ENCODE measurements around the gene ACKR4. TPM values are rescaled to one million over a fixed set of nuclear protein-coding genes. Genes with fewer than 3 reads are reported as not detected.
"Not testable (repeated sequence)": the region's sequence is repeated elsewhere in the genome, so short reads cannot be mapped to it uniquely, and the experiment has no call there.

Gene ACKR4
- total RNA-seq, 2 donors from 2014 or later: 7.3 to 13.5 TPM

DNA sequence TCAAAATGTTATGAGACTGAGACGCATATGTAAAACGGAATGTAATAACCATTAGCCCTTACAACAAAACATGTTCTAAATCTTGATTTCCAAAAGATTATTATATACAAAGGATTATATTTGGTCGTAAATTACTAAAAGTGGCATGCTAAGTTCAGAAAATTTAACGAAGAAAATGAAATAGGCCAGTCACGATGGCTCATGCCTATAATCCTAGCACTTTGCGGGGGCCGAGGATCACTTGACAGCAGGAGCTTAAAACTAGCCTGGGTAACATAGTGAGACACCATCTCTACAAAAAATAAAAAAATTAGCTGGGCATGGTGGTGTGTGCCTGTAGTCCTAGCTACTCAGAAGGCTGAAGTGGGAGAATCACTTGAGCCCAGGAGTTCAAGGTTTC is 33.5 kb downstream of the ACKR4 start:
- H3K27me3 ChIP-seq (replicated peaks; ENCODE audit: insufficient read depth): no peaks in the 10 kb centered on the region
- H3K9me3 ChIP-seq: no peaks in the 10 kb centered on the region
- DNase-seq (ENCODE audit: low spot score): no peak
- no peak overlapping the region for H3K4me3 ChIP-seq
- peaks cover 14 to 16% of the 10 kb centered on the region in 2 donors for H3K4me1 ChIP-seq (ENCODE audit: control insufficient read depth in 1 of 2, low read depth in 2 of 2)
- TF ChIP-seq, protein P1, sequence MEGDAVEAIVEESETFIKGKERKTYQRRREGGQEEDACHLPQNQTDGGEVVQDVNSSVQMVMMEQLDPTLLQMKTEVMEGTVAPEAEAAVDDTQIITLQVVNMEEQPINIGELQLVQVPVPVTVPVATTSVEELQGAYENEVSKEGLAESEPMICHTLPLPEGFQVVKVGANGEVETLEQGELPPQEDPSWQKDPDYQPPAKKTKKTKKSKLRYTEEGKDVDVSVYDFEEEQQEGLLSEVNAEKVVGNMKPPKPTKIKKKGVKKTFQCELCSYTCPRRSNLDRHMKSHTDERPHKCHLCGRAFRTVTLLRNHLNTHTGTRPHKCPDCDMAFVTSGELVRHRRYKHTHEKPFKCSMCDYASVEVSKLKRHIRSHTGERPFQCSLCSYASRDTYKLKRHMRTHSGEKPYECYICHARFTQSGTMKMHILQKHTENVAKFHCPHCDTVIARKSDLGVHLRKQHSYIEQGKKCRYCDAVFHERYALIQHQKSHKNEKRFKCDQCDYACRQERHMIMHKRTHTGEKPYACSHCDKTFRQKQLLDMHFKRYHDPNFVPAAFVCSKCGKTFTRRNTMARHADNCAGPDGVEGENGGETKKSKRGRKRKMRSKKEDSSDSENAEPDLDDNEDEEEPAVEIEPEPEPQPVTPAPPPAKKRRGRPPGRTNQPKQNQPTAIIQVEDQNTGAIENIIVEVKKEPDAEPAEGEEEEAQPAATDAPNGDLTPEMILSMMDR (IDR thresholded peaks at IDR 0.05): no peak
- no peaks in the 10 kb centered on the region for H3K36me3 ChIP-seq
- ATAC-seq (ENCODE audit: insufficient number of reproducible peaks, low FRiP score, low read depth): no peak
- no peak overlapping the region for H3K27ac ChIP-seq

DNA sequence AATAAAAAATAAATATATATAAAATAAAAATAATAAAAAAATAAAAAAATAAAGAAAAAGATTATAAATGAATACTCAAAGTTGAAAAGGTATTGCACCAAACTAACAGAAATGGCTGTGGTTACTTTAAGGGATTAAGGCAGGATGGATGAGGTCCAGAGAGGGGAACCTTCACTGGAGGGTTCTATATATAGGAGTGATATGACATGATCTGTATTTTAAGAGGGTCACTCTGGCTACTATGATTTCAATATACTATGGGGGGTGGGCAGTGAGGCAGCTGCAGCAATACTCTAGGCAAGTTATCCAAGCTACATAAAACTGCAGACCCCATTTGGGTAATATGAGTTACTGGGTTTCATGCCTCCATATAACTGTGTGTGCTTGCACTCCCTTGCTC is 38.0 kb downstream of the ACKR4 start:
- no peak for ATAC-seq (ENCODE audit: insufficient number of reproducible peaks, low FRiP score, low read depth)

DNA sequence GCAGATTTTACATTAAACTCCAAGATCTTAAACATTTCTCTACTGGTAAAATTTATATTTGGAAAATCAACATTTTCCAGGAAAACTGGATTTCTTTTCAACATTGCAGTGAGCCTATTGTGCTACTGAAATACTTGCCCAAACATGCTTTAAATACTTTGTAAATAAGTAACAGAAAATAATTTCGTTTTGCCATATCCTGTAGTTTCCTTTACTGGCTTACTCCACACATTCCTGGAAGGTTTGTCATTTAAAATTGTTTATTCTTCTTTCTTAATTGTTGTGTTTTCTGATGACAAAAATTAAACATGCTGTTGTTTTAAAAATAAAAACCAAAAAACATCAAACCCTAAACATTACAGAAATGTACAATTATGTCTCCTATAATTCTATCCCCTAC is 40.5 kb downstream of the ACKR4 start:
- H3K4me3 ChIP-seq: no peak overlapping the region
- no peaks in the 10 kb centered on the region for H3K4me1 ChIP-seq (ENCODE audit: control insufficient read depth in 1 of 2, low read depth in 2 of 2)
- TF ChIP-seq, protein P1 (IDR thresholded peaks at IDR 0.05): no peak
- no peaks in the 10 kb centered on the region for H3K9me3 ChIP-seq
- DNase-seq (ENCODE audit: low spot score): no peak
- H3K27me3 ChIP-seq (replicated peaks; ENCODE audit: insufficient read depth): no peaks in the 10 kb centered on the region
- peak overlapping the region in 1 of 2 donors; percentile 3 for H3K27ac ChIP-seq
- no peak for ATAC-seq (ENCODE audit: insufficient number of reproducible peaks, low FRiP score, low read depth)
- H3K36me3 ChIP-seq: peaks cover 4% of the 10 kb centered on the region

More for the DNA sequence above, 38.0 kb downstream of the ACKR4 start:
- Histone ChIP-seq H3K4me3 (no peak overlapping the region), H3K4me1 (ENCODE audit: control insufficient read depth in 1 of 2, low read depth in 2 of 2) (no peaks in the 10 kb centered on the region), H3K27ac (no peak overlapping the region), H3K27me3 (replicated peaks; ENCODE audit: insufficient read depth) (no peaks in the 10 kb centered on the region), H3K9me3 (no peaks in the 10 kb centered on the region), H3K36me3 (no peaks in the 10 kb centered on the region)
- TF ChIP-seq, protein P1 (IDR thresholded peaks at IDR 0.05): no peak
- DNase-seq (ENCODE audit: low spot score): no peak

DNA sequence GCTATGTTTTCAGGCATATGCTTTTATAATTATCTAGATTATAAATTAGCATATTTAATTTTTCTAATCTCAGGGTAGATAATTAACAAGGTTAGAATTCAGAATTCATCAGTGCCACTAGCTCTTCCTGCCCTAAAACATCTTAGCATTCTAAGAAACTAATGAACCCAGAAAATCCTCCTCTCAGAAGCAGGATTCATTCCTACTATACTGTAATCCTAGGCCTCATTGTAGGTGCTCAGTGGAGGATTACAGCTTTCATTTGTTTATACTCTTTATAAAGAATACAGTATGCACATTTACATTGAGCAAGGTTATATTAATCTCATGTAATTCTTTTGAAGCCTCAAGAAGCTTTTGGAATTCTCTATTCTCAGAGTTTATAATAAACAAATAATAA is 41.6 kb downstream of the ACKR4 start:
- H3K27me3 ChIP-seq (replicated peaks; ENCODE audit: insufficient read depth): no peaks in the 10 kb centered on the region
- H3K36me3 ChIP-seq: peaks cover 4% of the 10 kb centered on the region
- H3K4me3 ChIP-seq: no peak overlapping the region
- no peak overlapping the region for H3K27ac ChIP-seq
- no peak for DNase-seq (ENCODE audit: low spot score)
- H3K4me1 ChIP-seq (ENCODE audit: control insufficient read depth in 1 of 2, low read depth in 2 of 2): no peaks in the 10 kb centered on the region
- H3K9me3 ChIP-seq: no peaks in the 10 kb centered on the region
- TF ChIP-seq, protein P1 (IDR thresholded peaks at IDR 0.05): no peak
- no peak for ATAC-seq (ENCODE audit: insufficient number of reproducible peaks, low FRiP score, low read depth)

DNA sequence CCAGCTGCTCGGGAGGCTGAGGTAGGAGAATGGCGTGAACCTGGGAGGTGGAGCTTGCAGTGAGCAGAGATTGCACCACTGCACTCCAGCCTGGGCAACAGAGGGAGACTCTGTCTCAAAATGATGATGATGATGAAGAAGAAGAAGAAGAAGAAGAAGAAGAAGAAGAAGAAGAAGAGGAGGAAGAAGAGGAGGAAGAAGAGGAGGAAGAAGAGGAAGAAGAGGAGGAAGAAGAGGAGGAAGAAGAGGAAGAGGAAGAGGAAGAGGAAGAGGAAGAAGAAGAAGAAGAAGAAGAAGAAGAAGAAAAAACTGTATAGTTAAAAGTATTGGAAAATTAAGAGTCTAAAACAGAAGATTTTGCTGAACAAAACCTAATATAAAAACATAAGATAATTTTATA is 44.4 kb downstream of the ACKR4 start:
- not testable (repeated sequence) for H3K4me3 ChIP-seq; H3K4me1 ChIP-seq (ENCODE audit: control insufficient read depth in 1 of 2, low read depth in 2 of 2); H3K9me3 ChIP-seq; H3K36me3 ChIP-seq; ATAC-seq (ENCODE audit: insufficient number of reproducible peaks, low FRiP score, low read depth); DNase-seq (ENCODE audit: low spot score); H3K27me3 ChIP-seq (replicated peaks; ENCODE audit: insufficient read depth); H3K27ac ChIP-seq

DNA sequence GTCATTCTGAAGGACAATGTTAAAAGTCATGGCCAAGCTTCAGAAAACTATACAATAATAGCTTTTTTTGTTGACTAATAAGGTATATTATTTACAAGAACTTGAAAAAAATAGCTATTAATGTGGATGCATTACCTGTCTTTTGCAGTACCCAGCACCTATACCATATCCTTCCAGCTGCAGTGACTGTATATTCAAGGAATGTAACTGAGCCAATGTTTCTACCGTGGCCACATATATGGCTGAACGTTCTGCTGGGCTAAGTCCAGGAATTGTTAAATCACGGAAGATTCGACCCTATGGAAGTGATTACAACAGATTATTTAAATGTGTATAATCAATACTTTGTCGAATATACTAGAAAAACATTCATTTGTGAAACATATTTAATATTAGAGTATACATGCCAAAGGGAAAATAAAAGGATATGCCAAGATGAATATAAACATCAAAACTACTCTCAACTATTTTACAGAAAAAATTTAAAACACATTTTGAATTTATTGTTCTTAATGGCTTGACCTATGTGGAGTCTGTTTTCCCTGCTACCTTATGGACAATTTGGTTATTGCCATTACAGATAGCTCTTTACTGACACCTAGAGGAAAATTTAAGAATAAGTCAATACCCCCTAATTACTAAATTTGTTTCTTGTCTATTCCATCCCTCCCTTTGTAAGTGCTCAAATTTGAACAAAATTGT is 44.9 kb downstream of the ACKR4 start:
- no peaks in the 10 kb centered on the region for H3K4me1 ChIP-seq (ENCODE audit: control insufficient read depth in 1 of 2, low read depth in 2 of 2)
- no peaks in the 10 kb centered on the region for H3K27me3 ChIP-seq (replicated peaks; ENCODE audit: insufficient read depth)
- TF ChIP-seq, protein P1 (IDR thresholded peaks at IDR 0.05): peak; percentile 80
- DNase-seq (ENCODE audit: low spot score) (no peak), ATAC-seq (ENCODE audit: insufficient number of reproducible peaks, low FRiP score, low read depth) (no peak)
- no peaks in the 10 kb centered on the region for H3K9me3 ChIP-seq
- no peak overlapping the region for H3K4me3 ChIP-seq
- H3K27ac ChIP-seq: no peak overlapping the region
- H3K36me3 ChIP-seq: peaks cover 4% of the 10 kb centered on the region
